Testis (tissue), 3 donors: ENCODE results near the gene NKIRAS1. TPM values are rescaled to one million over a fixed set of nuclear protein-coding genes. Genes with fewer than 3 reads are reported as not detected.
"Not testable (repeated sequence)": the region's sequence is repeated elsewhere in the genome, so short reads cannot be mapped to it uniquely, and the experiment has no call there.

ENCODE experiments used
- DNase-seq: peaks from one replicate; pipeline ENCODE4 v3.0.0-alpha.2; 2019
- H3K27ac ChIP-seq, 2 donors: fragments of 200-600 bp; sonication (generic); one replicate each; pipeline ENCODE4 v1.5.1; 2019
- H3K27me3 ChIP-seq: fragments of 200-600 bp; sonication (generic); one replicate; pipeline ENCODE4 v1.5.1; 2019
- H3K36me3 ChIP-seq: fragments of 200-600 bp; sonication (generic); one replicate; pipeline ENCODE4 v1.5.1; 2017; ENCODE audit warnings: low read depth; ENCODE audit errors: missing control alignments
- H3K4me1 ChIP-seq: fragments of 200-600 bp; sonication (generic); one replicate; pipeline ENCODE4 v1.5.1; 2019
- H3K4me3 ChIP-seq, 2 donors: fragments of 200-600 bp; sonication (generic); one replicate each; pipeline ENCODE4 v1.5.1; 2017 to 2019
- H3K9me3 ChIP-seq: fragments of 200-600 bp; sonication (generic); one replicate; pipeline ENCODE4 v1.5.1; 2017
- POLR2A ChIP-seq: fragments of 450-650 bp; IDR thresholded peaks from one replicate; pipeline ENCODE4 v1.6.1; 2017; ENCODE audit warnings: antibody characterized with exemption, mild to moderate bottlenecking, moderate library complexity
- WGBS, 2 donors: methylation state at CpG; one replicate each; pipeline ENCODE4 v1.1.5; 2018; 5-methylcytosine and 5-hydroxymethylcytosine counted together
- intact Hi-C: fragments of 100-400 bp; cut with DNase I; formaldehyde crosslinking; loops from one replicate; pipeline ENCODE4 v1.15.1; 2023; ENCODE audit warnings: low total_unique reads
- polyA plus RNA-seq: library from polyadenylated mRNA; stranded (reverse); fragments of 350-450 nt; fragmentation: Illumina TruSeq; extraction: RNeasy Lipid Tissue Mini Kit (QIAGEN cat#74804); gene quantifications from one replicate; pipeline ENCODE4 v1.2.3, GENCODE V29; 2014; ENCODE audit warnings: low read depth, low replicate concordance; ENCODE audit not compliant: insufficient read depth
- total RNA-seq, 2 donors: library from RNA; depleted of rRNA; stranded (reverse); fragments of >200 nt; gene quantifications; one replicate each; pipeline ENCODE4 v1.2.3, GENCODE V29; 2016
- TF ChIP-seq, protein P1 (sequence below), 3 experiments: fragments of 450-650 bp in 2 of 3; fragments of 200-600 bp in 1 of 3; sonication (generic) in 1 of 3; IDR thresholded peaks; one replicate each; pipeline ENCODE4 v1.5.1; 2016 to 2019; ENCODE audit warnings: antibody characterized with exemption in 3 of 3, mild to moderate bottlenecking in 2 of 3, moderate library complexity in 1 of 3

The NKIRAS1 gene
- total and polyA plus RNA-seq, 3 donors from 2014 or later, result 35.0 to 41.1 (median 37.2) TPM

DNA sequence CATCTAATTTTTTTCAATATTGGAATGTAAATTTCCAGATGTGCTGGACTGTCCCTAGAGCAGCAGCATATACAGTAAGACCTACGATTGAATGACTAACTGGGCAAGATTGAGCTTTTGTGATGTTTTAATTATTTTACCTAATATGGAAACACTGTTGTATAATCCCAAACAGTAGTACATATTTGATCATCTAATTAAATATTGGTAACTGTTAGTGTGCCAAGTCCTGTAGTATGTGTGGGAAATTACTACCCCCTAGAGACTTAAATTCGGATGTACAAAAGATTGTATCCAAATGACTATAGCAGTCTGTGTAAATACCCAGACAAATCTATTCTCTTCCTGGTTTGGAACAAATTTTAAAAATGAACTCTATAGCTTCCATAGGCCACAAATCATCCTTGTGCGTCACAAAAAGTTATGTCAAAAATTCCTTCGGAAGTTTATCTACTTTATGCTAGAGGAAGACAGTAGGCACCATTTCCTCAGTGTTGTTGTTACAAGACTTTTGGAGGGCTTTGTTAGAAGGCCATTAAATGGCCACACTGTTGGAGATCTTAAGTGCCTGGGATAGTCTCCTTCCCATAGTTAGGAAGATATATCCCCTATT, 41.6 kb downstream of the NKIRAS1 start:
- Histone ChIP-seq H3K27me3 (no peaks in the 10 kb centered on the region), H3K36me3 (no peaks in the 10 kb centered on the region), H3K27ac (no peak overlapping the region), H3K4me3 (no peak overlapping the region), H3K9me3 (no peaks in the 10 kb centered on the region), H3K4me1 (peaks cover 9% of the 10 kb centered on the region)
- intact Hi-C loops, result no loop called here
- WGBS, 2 donors, result 82 to 85% methylated on average over 4 of the region's 4 CpGs
- DNase-seq, result no peak
- no peak for TF ChIP-seq POLR2A
- TF ChIP-seq, protein P1, sequence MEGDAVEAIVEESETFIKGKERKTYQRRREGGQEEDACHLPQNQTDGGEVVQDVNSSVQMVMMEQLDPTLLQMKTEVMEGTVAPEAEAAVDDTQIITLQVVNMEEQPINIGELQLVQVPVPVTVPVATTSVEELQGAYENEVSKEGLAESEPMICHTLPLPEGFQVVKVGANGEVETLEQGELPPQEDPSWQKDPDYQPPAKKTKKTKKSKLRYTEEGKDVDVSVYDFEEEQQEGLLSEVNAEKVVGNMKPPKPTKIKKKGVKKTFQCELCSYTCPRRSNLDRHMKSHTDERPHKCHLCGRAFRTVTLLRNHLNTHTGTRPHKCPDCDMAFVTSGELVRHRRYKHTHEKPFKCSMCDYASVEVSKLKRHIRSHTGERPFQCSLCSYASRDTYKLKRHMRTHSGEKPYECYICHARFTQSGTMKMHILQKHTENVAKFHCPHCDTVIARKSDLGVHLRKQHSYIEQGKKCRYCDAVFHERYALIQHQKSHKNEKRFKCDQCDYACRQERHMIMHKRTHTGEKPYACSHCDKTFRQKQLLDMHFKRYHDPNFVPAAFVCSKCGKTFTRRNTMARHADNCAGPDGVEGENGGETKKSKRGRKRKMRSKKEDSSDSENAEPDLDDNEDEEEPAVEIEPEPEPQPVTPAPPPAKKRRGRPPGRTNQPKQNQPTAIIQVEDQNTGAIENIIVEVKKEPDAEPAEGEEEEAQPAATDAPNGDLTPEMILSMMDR (IDR thresholded peaks at IDR 0.05), result no peak

DNA sequence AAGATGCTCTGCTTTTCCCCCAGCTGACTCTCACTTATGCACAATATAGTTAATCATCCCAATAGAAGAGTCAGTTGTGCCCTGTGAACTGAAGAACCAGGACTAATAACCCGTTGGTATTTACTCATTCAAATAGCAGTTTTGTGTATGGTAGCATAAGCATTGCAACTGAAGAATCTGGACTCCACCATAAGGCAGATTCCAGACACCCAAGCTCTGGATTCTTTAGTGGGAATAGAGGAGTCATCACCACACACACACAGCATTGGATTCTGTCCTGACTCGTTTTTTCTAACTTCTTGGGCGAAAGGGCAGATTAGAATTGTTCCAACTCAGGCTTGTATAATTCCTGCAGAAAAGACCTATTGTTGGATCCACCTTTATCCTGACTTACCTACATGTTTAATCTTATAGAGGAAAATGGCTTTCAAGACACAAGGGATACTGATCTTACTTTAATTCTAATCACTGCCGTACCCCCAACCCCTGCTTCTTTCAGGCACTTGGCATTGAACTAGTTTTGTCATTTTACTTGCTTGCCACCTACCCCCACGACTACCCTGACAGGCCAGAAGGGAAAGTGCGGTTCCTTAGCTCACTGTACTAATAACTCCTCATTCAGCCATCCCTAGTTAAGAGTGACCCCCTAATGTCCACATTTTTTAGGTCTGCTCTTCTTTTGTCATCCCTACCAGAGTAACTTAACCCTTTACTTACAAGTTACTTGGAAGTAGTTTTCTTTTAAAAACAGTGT, 42.3 kb downstream of the NKIRAS1 start:
- H3K27me3 ChIP-seq, result no peaks in the 10 kb centered on the region
- H3K4me3 ChIP-seq, result no peak overlapping the region
- no peak for TF ChIP-seq POLR2A
- intact Hi-C loops, result no loop called here
- H3K9me3 ChIP-seq, result no peaks in the 10 kb centered on the region
- no peak overlapping the region for H3K27ac ChIP-seq
- DNase-seq, result no peak
- 64 to 68% methylated on average over 6 of the region's 6 CpGs for WGBS, 2 donors
- no peaks in the 10 kb centered on the region for H3K36me3 ChIP-seq
- peaks cover 9% of the 10 kb centered on the region for H3K4me1 ChIP-seq

DNA sequence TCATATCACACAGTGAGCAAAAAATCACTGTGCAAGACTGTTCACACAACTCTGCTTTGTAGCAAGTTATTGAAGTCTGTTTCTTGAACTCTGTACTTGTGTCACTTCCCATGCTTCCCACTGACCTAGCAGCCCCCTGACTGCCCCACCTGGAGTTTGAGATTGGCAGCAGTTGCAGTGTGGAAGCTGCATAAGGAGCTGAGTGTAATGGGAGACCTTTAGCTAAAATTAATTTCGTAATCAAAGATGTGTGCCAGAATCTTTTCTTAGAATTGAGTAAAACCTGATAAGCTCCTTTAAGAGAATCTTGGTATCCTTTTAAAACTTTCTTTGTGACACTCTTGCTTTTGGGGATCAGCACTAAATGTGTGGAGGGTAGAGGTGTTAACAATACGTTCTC, 42.8 kb downstream of the NKIRAS1 start:
- no peak overlapping the region for H3K27ac ChIP-seq
- H3K4me3 ChIP-seq, result no peak overlapping the region
- no peak for TF ChIP-seq POLR2A
- TF ChIP-seq, protein P1 (IDR thresholded peaks at IDR 0.05), result no peak
- H3K27me3 ChIP-seq, result no peaks in the 10 kb centered on the region
- H3K9me3 ChIP-seq, result no peaks in the 10 kb centered on the region
- intact Hi-C loops, result no loop called here
- no peak for DNase-seq
- no peaks in the 10 kb centered on the region for H3K36me3 ChIP-seq
- WGBS, 2 donors, result 63 to 67% methylated on average over 2 of the region's 2 CpGs
- peaks cover 9% of the 10 kb centered on the region for H3K4me1 ChIP-seq

DNA sequence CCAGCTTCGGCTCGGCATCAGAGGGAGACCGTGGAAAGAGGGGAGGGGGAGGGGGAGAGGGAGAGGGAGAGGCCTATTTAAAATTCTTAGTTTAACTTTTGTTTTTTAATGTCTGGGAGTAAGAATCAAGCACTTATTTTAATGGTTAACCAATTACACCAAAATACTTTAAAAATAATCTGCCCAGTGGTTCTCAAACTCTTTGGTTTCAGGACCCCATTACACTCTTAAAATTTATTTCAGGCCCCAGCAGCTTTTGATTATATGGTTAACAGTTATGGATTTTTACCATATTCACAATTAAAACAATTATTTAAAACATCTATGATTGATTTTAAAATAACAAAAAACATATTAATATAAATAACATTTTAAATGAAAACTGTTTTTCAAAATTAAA, 44.5 kb downstream of the NKIRAS1 start:
- intact Hi-C loops, result no loop called here
- Histone ChIP-seq H3K9me3 (no peaks in the 10 kb centered on the region), H3K27ac (no peak overlapping the region), H3K27me3 (no peaks in the 10 kb centered on the region), H3K4me1 (peaks cover 7% of the 10 kb centered on the region), H3K4me3 (no peak overlapping the region), H3K36me3 (no peaks in the 10 kb centered on the region)
- WGBS, 2 donors, result 83 to 100% methylated on average over 3 of the region's 3 CpGs
- TF ChIP-seq, protein P1 (IDR thresholded peaks at IDR 0.05), result no peak
- TF ChIP-seq POLR2A, result no peak
- no peak for DNase-seq

DNA sequence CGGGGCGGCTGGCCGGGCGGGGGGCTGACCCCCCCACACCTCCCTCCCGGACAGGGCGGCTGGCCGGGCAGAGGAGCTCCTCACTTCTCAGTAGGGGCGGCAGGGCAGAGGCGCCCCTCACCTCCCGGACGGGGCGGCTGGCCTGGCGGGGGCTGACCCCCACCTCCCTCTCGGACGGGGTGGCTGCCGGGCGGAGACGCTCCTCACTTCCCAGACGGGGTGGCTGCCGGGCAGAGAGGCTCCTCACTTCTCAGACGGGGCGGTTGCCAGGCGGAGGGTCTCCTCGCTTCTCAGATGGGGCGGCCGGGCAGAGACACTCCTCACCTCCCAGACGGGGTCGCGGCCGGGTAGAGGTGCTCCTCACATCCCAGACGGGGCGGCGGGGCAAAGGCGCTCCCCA, 45.4 kb downstream of the NKIRAS1 start:
- H3K36me3 ChIP-seq, H3K4me3 ChIP-seq, H3K27me3 ChIP-seq, intact Hi-C loops, H3K9me3 ChIP-seq, H3K4me1 ChIP-seq, DNase-seq, H3K27ac ChIP-seq: not testable (repeated sequence)
- WGBS, 2 donors, result 97 to 99% methylated on average over 7 to 14 of the region's 34 CpGs

DNA sequence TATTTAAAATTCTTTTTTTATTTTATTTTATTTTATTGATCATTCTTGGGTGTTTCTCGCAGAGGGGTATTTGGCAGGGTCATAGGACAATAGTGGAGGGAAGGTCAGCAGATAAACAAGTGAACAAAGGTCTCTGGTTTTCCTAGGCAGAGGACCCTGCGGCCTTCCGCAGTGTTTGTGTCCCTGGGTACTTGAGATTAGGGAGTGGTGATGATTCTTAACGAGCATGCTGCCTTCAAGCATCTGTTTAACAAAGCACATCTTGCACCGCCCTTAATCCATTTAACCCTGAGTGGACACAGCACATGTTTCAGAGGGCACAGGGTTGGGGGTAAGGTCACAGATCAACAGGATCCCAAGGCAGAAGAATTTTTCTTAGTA, 46.1 kb downstream of the NKIRAS1 start:
- H3K4me1 ChIP-seq, intact Hi-C loops, H3K4me3 ChIP-seq, H3K27ac ChIP-seq, H3K36me3 ChIP-seq, H3K27me3 ChIP-seq, H3K9me3 ChIP-seq, DNase-seq: not testable (repeated sequence)
- 49 to 89% methylated on average over 1 to 4 of the region's 5 CpGs for WGBS, 2 donors
